Loucy (cell line): Measurements from ENCODE around the gene PLCH1.

Experiments
- H2AFZ ChIP-seq: fragments of 200-600 bp; sonication (generic); 2 replicates; pipeline ENCODE4 v1.6.0; 2016; ENCODE audit warnings: antibody characterized with exemption, mild to moderate bottlenecking, low read length, moderate library complexity
- H3F3A ChIP-seq: fragments of 200-600 bp; 2 replicates; pipeline ENCODE4 v1.6.0; 2016; ENCODE audit warnings: antibody characterized with exemption, low read depth, mild to moderate bottlenecking
- H3K27me3 ChIP-seq: fragments of 200-600 bp; sonication (generic); 2 replicates; pipeline ENCODE4 v1.6.1; 2014; ENCODE audit warnings: low read length, mild to moderate bottlenecking; ENCODE audit not compliant: insufficient read depth, poor library complexity, severe bottlenecking
- H3K36me3 ChIP-seq: fragments of 200-600 bp; sonication (generic); 2 replicates; pipeline ENCODE4 v1.6.1; 2016; ENCODE audit warnings: low read length; ENCODE audit not compliant: insufficient read depth
- H3K4me1 ChIP-seq: fragments of 200-600 bp; sonication (generic); 2 replicates; pipeline ENCODE4 v1.5.1; 2014; ENCODE audit warnings: low read length, mild to moderate bottlenecking; ENCODE audit not compliant: insufficient read depth, poor library complexity, severe bottlenecking
- H3K4me2 ChIP-seq: fragments of 200-600 bp; sonication (generic); 2 replicates; pipeline ENCODE4 v1.6.0; 2014; ENCODE audit warnings: antibody characterized with exemption, low read length, low read depth, mild to moderate bottlenecking; ENCODE audit not compliant: poor library complexity, severe bottlenecking
- H3K4me3 ChIP-seq: fragments of 200-600 bp; sonication (generic); 2 replicates; pipeline ENCODE4 v1.5.1; 2014; ENCODE audit warnings: low read length, mild to moderate bottlenecking, mixed read lengths; ENCODE audit not compliant: poor library complexity, severe bottlenecking
- H3K79me2 ChIP-seq: fragments of 200-600 bp; sonication (generic); 2 replicates; pipeline ENCODE4 v1.6.1; 2014; ENCODE audit warnings: low read length; ENCODE audit not compliant: insufficient read depth
- H3K9ac ChIP-seq: fragments of 200-600 bp; sonication (generic); 2 replicates; pipeline ENCODE4 v1.6.0; 2014; ENCODE audit warnings: mild to moderate bottlenecking, low read depth, low read length, moderate library complexity; ENCODE audit not compliant: poor library complexity, severe bottlenecking
- H3K9me2 ChIP-seq: fragments of 200-600 bp; sonication (generic); replicated peaks from 2 replicates; pipeline ENCODE4 v1.6.1; 2016; ENCODE audit warnings: low read depth, low read length, mixed read lengths
- H3K9me3 ChIP-seq: fragments of 200-600 bp; sonication (generic); 2 replicates; pipeline ENCODE4 v1.6.1; 2014; ENCODE audit warnings: mild to moderate bottlenecking, antibody characterized with exemption, low read length, low read depth; ENCODE audit not compliant: insufficient read depth
- H4K20me1 ChIP-seq: fragments of 200-600 bp; sonication (generic); 2 replicates; pipeline ENCODE4 v1.6.0; 2014; ENCODE audit warnings: antibody characterized with exemption, low read length, mild to moderate bottlenecking; ENCODE audit not compliant: insufficient read depth, poor library complexity, severe bottlenecking
- CTCF ChIP-seq: fragments of 200-600 bp; sonication (generic); conservative IDR thresholded peaks from 2 replicates; pipeline ENCODE4 v1.5.1; 2014; ENCODE audit warnings: mild to moderate bottlenecking, antibody characterized with exemption, low read length
- EZH2phosphoT487 ChIP-seq: fragments of 200-600 bp; IDR thresholded peaks from 2 replicates; pipeline ENCODE4 v1.6.1; 2018; ENCODE audit warnings: antibody characterized with exemption, mild to moderate bottlenecking, moderate library complexity, borderline replicate concordance

PLCH1 gene

DNA sequence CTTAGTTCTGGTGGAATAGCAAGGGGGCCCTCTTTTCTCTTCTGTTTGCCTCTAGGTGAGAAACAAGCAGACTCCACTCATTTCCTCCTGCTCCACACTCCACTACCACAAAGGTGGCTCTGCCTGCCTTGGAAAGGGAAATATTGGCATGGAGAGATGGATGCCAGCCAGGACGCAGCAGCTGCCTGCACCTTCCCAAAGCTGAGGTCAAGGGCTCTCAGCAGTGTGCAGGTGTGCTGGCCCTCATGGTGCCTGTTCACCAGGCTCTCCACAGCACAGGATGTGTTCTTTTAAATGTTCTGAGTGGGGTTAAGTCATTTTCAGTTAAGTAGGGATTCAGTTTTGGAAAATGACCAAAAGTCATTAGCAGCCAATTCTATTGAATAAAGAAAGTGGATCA, 240.2 kb downstream of the PLCH1 start:
- Histone ChIP-seq H3K4me1 (no peaks in the 10 kb centered on the region), H3K27me3 (no peaks in the 10 kb centered on the region), H2AFZ (no peak overlapping the region), H4K20me1 (no peaks in the 10 kb centered on the region), H3K4me3 (no peak overlapping the region), H3K9me3 (no peaks in the 10 kb centered on the region), H3F3A (no peaks in the 10 kb centered on the region), H3K4me2 (no peak overlapping the region), H3K79me2 (no peaks in the 10 kb centered on the region), H3K9me2 (no peaks in the 10 kb centered on the region), H3K9ac (no peak overlapping the region), H3K36me3 (peaks cover 10% of the 10 kb centered on the region; the same call in 1 of the 2 replicates)
- no peak for TF ChIP-seq CTCF
- no peak for TF ChIP-seq EZH2phosphoT487

GRCh38 chr3:155502630-155503029, 242.2 kb downstream of the PLCH1 start:
- H3K9me2 ChIP-seq = no peaks in the 10 kb centered on the region
- no peaks in the 10 kb centered on the region for H3K4me1 ChIP-seq
- H3F3A ChIP-seq = no peaks in the 10 kb centered on the region
- H3K36me3 ChIP-seq = peaks cover 23% of the 10 kb centered on the region
- H4K20me1 ChIP-seq = no peaks in the 10 kb centered on the region
- no peak overlapping the region for H3K4me3 ChIP-seq
- H3K9me3 ChIP-seq = no peaks in the 10 kb centered on the region
- H3K4me2 ChIP-seq = no peak overlapping the region
- no peaks in the 10 kb centered on the region for H3K79me2 ChIP-seq
- no peaks in the 10 kb centered on the region for H3K27me3 ChIP-seq
- no peak overlapping the region for H3K9ac ChIP-seq
- TF ChIP-seq CTCF = no peak
- TF ChIP-seq EZH2phosphoT487 = no peak
- H2AFZ ChIP-seq = no peak overlapping the region

- no peak overlapping the region for H3K9ac ChIP-seq
- no peak overlapping the region for H3K4me3 ChIP-seq
- no peak overlapping the region for H3K4me2 ChIP-seq
- H3K4me1 ChIP-seq = no peaks in the 10 kb centered on the region
- TF ChIP-seq EZH2phosphoT487 = no peak
- TF ChIP-seq CTCF = no peak
- H3F3A ChIP-seq = no peaks in the 10 kb centered on the region
- H2AFZ ChIP-seq = no peak overlapping the region
- no peaks in the 10 kb centered on the region for H4K20me1 ChIP-seq
- H3K9me2 ChIP-seq = no peaks in the 10 kb centered on the region
- H3K27me3 ChIP-seq = no peaks in the 10 kb centered on the region
- peaks cover 32% of the 10 kb centered on the region for H3K36me3 ChIP-seq
- H3K79me2 ChIP-seq = no peaks in the 10 kb centered on the region
- H3K9me3 ChIP-seq = no peaks in the 10 kb centered on the region
These were observed 244.6 kb downstream of the PLCH1 start for GRCh38 chr3:155500194-155500818.
